Neural crest cell (in vitro differentiated cells): ENCODE measurements around the gene CCNT1. TPM values are rescaled to one million over a fixed set of nuclear protein-coding genes. Genes with fewer than 3 reads are reported as not detected.
"Not testable (repeated sequence)": the region's sequence is repeated elsewhere in the genome, so short reads cannot be mapped to it uniquely, and the experiment has no call there.

Experiments
- DNase-seq: peaks from one replicate; pipeline ENCODE4 v3.0.0; 2021; ENCODE audit warnings: low read depth, mixed read lengths, low spot score
- H3K27ac Mint-ChIP-seq: one replicate; pipeline ENCODE4 v1.8.0; 2021; ENCODE audit warnings: mild to moderate bottlenecking, mixed read lengths; ENCODE audit not compliant: unreplicated experiment
- H3K27me3 Mint-ChIP-seq: 2 replicates; pipeline ENCODE4 v1.8.0; 2021; ENCODE audit warnings: low read depth, mild to moderate bottlenecking, mixed read lengths
- H3K36me3 Mint-ChIP-seq: 2 replicates; pipeline ENCODE4 v1.8.0; 2021; ENCODE audit warnings: low read depth, mild to moderate bottlenecking, mixed read lengths
- H3K4me1 Mint-ChIP-seq: 2 replicates; pipeline ENCODE4 v1.8.0; 2021; ENCODE audit warnings: mixed read lengths
- H3K4me3 Mint-ChIP-seq: one replicate; pipeline ENCODE4 v1.8.0; 2021; ENCODE audit warnings: mild to moderate bottlenecking, mixed read lengths
- H3K9me3 Mint-ChIP-seq: 2 replicates; pipeline ENCODE4 v1.8.0; 2021; ENCODE audit warnings: mixed read lengths
- CTCF ChIP-seq: fragments of 200-600 bp; sonication (generic); conservative IDR thresholded peaks from 2 replicates; pipeline ENCODE4 v1.5.0; 2021; ENCODE audit warnings: antibody characterized with exemption, mild to moderate bottlenecking
- total RNA-seq: library from RNA; stranded (reverse); gene quantifications from 2 replicates; pipeline ENCODE4 v1.2.1, GENCODE V29; 2021

The CCNT1 gene
- total RNA-seq, 1 donor from 2014 or later: 57.0 TPM

GRCh38 chr12:48728807-48729206 is 12.3 kb upstream of the CCNT1 start:
- no peak for DNase-seq
- Mint-ChIP-seq H3K27me3 (no peaks in the 10 kb centered on the region), H3K4me1 (peaks cover 6% of the 10 kb centered on the region), H3K4me3 (no peak overlapping the region), H3K9me3 (no peaks in the 10 kb centered on the region), H3K36me3 (no peaks in the 10 kb centered on the region), H3K27ac (no peak overlapping the region)
- TF ChIP-seq CTCF: no peak

- H3K36me3 Mint-ChIP-seq, H3K27ac Mint-ChIP-seq, DNase-seq, H3K27me3 Mint-ChIP-seq: not testable (repeated sequence)
- Mint-ChIP-seq H3K4me3 (peak overlapping the region; percentile 28), H3K4me1 (peaks cover 17% of the 10 kb centered on the region), H3K9me3 (peaks cover 12% of the 10 kb centered on the region)
Observed at GRCh38 chr12:48720737-48721136, 4.2 kb upstream of the CCNT1 start.

DNA sequence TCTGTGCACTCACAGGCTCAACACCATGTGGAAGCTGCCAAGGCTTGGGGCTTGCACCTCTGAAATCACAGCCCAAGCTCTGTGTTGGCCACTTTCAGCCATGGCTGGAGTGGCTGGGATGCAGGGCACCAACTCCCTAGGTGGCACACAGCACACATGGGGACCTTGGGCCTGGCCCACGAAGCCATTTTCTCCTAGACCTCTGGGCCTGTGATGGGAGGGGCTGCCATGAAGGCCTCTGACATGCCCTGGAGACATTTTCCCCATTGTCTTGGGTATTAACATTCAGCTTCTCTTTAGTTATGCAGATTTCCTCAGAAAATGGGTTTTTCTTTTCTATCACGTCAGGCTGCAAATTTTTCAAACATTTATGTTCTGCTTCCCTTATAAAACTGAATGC is 3.7 kb upstream of the CCNT1 start:
- H3K27me3 Mint-ChIP-seq, H3K4me3 Mint-ChIP-seq, H3K36me3 Mint-ChIP-seq, H3K27ac Mint-ChIP-seq, DNase-seq: not testable (repeated sequence)
- peaks cover 20% of the 10 kb centered on the region for H3K4me1 Mint-ChIP-seq
- peaks cover 12% of the 10 kb centered on the region for H3K9me3 Mint-ChIP-seq

DNA sequence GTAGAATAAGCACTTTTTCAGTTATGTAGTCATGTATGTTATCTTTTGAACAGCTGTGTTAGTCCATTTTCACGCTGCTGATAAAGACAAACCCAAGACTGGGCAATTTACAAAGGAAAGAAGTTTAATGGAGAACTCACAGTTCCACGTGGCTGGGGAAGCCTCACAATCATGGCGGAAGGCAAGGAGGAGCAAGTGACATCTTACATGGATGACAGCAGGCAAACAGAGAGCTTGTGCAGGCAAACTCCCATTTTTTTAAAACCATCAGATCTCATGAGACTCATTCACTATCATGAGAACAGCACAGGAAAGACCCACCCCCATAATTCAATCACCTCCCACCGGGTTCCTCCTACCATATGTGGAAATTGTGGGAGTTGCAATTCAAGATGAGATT is 2.5 kb upstream of the CCNT1 start:
- peaks cover 31% of the 10 kb centered on the region for H3K4me1 Mint-ChIP-seq
- not testable (repeated sequence) for H3K27me3 Mint-ChIP-seq, H3K36me3 Mint-ChIP-seq, H3K4me3 Mint-ChIP-seq, H3K27ac Mint-ChIP-seq, DNase-seq
- peaks cover 12% of the 10 kb centered on the region for H3K9me3 Mint-ChIP-seq

- Mint-ChIP-seq H3K4me1 (peaks cover 35% of the 10 kb centered on the region), H3K27ac (peak overlapping the region; percentile 81), H3K9me3 (peaks cover 12% of the 10 kb centered on the region), H3K27me3 (no peaks in the 10 kb centered on the region), H3K36me3 (peaks cover 5% of the 10 kb centered on the region), H3K4me3 (peak overlapping the region; percentile 91)
- DNase-seq: no peak
- peak; percentile 8 for TF ChIP-seq CTCF
Observed at GRCh38 chr12:48717252-48717695, 767 bp upstream of the CCNT1 start.

DNA sequence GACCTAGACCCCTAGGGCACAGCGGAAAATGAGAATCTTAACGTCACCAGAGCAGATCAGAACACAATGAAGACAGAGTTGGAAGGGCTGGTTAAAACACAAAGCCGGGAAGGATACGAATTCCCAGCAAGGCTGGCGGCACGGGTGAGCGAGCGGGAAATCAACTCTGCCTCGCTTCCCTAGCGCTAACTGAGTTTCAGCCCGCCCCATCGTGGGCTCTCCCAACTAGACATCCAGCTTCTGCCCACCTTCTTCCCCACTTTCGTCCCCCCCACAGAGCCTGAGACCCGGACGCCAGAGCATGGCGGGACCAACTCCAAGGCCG is 377 bp downstream of the CCNT1 start:
- no peak for DNase-seq
- Mint-ChIP-seq H3K36me3 (peaks cover 4% of the 10 kb centered on the region), H3K27ac (peak overlapping the region; percentile 81), H3K27me3 (no peaks in the 10 kb centered on the region), H3K4me1 (peaks cover 35% of the 10 kb centered on the region), H3K4me3 (peak overlapping the region; percentile 91), H3K9me3 (peaks cover 11% of the 10 kb centered on the region)
- TF ChIP-seq CTCF: no peak

DNA sequence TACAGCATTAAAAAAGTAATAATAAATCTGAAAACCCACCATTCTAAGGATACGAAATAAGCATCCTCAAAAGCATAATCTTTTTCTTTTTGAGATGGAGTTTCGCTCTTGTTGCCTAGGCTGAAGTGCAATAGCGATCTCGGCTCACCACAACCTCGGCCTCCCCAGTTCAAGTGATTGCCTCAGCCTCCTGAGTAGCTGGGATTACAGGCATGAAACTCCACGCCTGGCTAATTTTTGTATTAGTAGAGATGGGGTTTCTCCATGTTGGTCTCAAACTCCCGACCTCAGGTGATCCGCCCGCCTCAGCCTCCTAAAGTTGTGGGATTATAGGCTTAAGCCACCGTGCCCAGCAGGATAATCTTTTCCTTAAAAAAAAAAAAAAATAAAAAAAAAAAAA is 4.3 kb downstream of the CCNT1 start:
- no peak overlapping the region for H3K27ac Mint-ChIP-seq
- H3K36me3 Mint-ChIP-seq: peaks cover 5% of the 10 kb centered on the region
- no peak for TF ChIP-seq CTCF
- H3K4me1 Mint-ChIP-seq: peaks cover 35% of the 10 kb centered on the region
- DNase-seq: no peak
- no peak overlapping the region for H3K4me3 Mint-ChIP-seq
- H3K27me3 Mint-ChIP-seq: no peaks in the 10 kb centered on the region
- no peaks in the 10 kb centered on the region for H3K9me3 Mint-ChIP-seq

- not testable (repeated sequence) for H3K4me1 Mint-ChIP-seq
- peaks cover 26% of the 10 kb centered on the region for H3K36me3 Mint-ChIP-seq
Observed at GRCh38 chr12:48698822-48699221, 17.7 kb downstream of the CCNT1 start.

More at GRCh38 chr12:48698822-48699221, 17.7 kb downstream of the CCNT1 start:
- H3K27ac Mint-ChIP-seq, H3K27me3 Mint-ChIP-seq, DNase-seq, H3K9me3 Mint-ChIP-seq, H3K4me3 Mint-ChIP-seq: not testable (repeated sequence)
